A673 (cell line): Measurements from ENCODE around the gene CPEB1.
"Not testable (repeated sequence)": the region's sequence is repeated elsewhere in the genome, so short reads cannot be mapped to it uniquely, and the experiment has no call there.

Experiments used
- EZH2 ChIP-seq: fragments of 200-600 bp; sonication (generic); IDR thresholded peaks from 2 replicates; pipeline ENCODE4 v1.6.1; 2017; ENCODE audit warnings: borderline replicate concordance, low read depth, mild to moderate bottlenecking, mixed read lengths, antibody characterized with exemption, low read length; ENCODE audit not compliant: poor library complexity, severe bottlenecking
- TF ChIP-seq, protein P1 (sequence below): fragments of 300-800, 200-600 bp; sonication (generic); conservative IDR thresholded peaks from 2 replicates; pipeline ENCODE4 v1.5.1; 2017; ENCODE audit warnings: low read depth, mild to moderate bottlenecking, antibody characterized with exemption, low read length, moderate library complexity, mixed read lengths

DNA sequence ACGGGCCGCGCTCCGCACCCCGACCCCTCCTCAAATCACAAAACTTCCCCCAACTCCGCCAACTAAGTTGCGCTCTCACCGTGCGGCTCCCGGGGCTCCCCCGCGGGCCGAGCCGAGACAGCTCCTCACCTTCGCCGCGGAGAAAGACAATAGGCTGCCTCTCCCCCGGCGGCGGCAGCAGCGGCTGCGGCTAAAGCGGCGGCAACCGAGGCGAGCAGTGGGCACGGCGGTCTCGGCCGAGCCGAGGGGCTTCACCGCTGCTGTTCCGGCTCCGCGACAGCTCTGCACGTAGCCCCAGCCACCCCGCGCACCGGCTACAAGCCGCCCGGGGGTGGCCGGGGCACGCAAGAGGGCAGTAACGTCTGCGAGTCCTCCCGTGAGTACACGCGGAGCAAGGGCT is 133.6 kb downstream of the CPEB1 start:
- TF ChIP-seq EZH2, result not testable (repeated sequence)
- TF ChIP-seq, protein P1, sequence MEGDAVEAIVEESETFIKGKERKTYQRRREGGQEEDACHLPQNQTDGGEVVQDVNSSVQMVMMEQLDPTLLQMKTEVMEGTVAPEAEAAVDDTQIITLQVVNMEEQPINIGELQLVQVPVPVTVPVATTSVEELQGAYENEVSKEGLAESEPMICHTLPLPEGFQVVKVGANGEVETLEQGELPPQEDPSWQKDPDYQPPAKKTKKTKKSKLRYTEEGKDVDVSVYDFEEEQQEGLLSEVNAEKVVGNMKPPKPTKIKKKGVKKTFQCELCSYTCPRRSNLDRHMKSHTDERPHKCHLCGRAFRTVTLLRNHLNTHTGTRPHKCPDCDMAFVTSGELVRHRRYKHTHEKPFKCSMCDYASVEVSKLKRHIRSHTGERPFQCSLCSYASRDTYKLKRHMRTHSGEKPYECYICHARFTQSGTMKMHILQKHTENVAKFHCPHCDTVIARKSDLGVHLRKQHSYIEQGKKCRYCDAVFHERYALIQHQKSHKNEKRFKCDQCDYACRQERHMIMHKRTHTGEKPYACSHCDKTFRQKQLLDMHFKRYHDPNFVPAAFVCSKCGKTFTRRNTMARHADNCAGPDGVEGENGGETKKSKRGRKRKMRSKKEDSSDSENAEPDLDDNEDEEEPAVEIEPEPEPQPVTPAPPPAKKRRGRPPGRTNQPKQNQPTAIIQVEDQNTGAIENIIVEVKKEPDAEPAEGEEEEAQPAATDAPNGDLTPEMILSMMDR, result not testable (repeated sequence)
